HG03439 (cell line): ENCODE measurements around the gene PRDM11.

Experiments
- ATAC-seq: cut with Tn5 transposase; IDR thresholded peaks from one replicate; pipeline ENCODE4 v1.9.1; 2021; ENCODE audit warnings: mild to moderate bottlenecking, moderate library complexity; ENCODE audit not compliant: unreplicated experiment

Gene PRDM11

DNA sequence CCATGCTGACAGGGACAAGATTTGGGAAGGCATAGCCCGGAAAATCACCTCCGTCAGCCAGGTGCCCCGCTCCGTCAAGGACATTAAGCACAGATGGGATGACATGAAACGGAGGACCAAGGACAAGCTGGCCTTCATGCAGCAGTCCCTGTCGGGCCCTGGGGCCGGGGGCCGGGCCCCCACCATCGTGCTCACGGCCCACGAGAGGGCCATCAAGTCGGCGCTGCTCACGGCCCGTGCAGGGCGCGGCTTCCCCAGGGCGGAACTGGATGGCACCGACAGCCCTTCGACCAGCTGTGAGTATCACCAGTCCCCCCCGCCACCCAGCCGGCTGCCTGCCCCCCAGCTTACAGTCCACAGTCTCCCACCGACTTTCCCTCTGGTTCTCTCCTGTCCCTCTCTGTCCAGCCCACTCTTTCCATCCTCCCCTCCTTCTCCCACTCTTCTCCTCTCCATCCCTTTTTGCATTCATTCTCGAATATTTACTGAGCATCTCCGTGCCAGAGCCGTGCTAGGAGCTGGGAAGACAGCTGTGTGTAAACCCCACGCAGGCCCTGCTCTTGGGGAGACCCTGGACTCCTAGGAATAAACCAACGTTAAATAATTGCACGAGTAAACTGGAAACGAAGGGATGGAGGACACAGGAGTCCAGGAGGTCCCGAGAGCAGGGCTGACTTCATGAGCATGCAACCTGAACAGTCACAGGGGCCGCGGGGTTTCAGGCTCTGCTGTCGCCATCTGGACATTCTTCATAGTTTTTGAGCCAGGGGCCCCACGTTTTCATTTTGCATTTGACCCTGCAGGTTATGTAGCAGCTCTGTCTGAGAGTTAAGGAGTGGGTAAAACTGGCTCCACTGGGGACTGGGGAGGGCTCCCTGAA lies 62.8 kb downstream of the PRDM11 start:
- no peak for ATAC-seq

DNA sequence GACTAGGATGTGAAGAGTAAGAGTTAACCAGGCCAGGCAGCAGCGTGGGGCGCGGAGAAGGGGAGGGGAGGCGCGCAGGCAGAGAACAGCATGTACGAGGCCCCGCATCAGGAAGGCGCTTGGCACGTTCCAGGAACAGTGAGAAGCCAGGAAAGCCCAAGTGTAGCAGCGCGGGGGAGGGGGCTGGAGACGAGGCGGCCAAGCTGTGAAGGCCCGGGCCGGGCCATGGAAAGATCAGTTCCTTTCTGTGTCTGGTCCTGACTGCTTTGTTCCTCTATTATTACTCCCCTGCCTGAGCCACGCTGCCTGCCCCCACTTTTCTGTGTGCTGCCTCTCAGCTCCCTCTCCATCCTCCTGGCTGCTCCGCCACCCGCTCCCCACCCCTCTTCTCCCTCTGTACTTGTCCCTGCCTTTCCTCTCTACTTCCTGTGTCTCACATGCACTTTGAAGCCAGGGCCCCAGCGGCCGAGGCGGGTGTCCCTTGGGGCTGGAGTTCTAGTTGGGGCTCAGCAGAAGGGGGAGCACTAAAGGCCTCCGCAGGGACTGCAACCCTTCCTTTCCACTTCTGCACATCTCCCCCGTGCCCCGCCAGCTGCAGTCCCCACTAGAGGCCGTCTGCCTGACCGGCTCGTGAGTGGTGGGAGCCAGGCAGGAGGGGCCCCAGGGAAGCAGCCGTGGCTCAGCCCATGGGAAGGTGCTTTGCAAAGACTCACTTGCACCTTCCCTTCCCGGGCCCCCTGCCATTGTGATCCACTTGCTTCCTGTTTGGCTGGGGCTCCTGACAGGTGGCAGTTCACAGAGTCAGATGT lies 63.7 kb downstream of the PRDM11 start:
- no peak for ATAC-seq

GRCh38 chr11:45210846-45211245 lies 64.4 kb downstream of the PRDM11 start:
- ATAC-seq = no peak

DNA sequence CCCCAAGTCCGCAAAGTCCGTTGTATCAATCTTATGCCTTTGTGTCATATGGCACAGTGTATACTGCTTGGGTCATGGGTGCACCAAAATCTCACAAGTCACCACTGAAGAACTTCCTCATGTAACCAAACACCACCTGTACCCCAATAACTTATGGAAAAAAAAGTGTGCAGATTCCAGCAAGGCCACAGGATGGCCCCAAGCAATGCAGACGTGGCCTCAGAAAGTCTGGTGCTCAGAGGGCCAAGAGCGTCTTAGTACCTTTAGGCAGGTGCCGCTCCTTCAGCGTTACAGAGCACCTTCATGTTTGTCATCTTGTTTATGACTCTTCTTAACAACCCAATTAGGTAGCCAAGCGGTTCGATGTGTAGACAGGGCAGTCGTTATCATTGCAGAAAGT lies 65.3 kb downstream of the PRDM11 start:
- ATAC-seq = no peak

GRCh38 chr11:45212566-45213315 lies 66.3 kb downstream of the PRDM11 start:
- no peak for ATAC-seq

- ATAC-seq = no peak
Observed at GRCh38 chr11:45213316-45213665, 66.9 kb downstream of the PRDM11 start.

DNA sequence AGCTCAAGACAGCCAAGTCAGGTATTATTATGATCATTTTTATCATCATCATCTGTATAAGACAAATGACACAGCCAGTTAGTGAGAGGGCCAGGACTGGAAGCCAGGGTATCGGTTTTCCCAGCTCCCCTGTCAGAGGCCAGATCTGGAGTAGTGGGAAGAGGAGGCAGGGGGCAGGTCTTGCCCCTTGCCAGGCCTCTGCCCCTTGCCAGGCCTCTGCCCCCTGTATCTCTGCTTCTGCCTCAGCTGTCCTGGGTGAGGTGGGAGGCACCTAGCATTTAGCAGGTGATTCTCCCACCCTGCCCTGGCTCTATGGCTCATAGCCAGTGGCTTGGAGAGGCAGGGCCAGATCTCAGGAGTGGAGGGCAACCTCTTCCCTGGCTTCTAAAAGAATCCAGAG lies 67.3 kb downstream of the PRDM11 start:
- ATAC-seq = no peak

- ATAC-seq = no peak
Observed at GRCh38 chr11:45215098-45215865, 68.8 kb downstream of the PRDM11 start.

DNA sequence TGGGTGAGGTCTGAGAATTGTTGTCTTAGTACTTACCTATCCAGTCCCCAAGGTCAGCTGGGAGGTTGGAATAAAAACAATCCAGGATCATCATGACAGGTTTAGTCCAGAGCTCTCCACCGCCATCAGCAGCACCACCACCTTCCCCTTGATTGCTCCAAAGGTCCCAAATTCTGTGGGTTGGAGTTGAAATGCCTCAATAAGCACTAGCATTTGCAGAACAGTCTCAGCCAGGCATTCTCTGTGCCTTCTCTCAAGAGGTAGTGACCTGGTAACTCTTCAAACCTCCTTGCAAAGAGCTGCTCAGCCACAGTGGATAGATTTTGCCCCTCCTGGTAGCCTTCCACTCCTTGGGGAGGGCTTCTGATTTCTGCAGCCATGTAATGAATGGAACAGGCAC lies 69.6 kb downstream of the PRDM11 start:
- no peak for ATAC-seq

DNA sequence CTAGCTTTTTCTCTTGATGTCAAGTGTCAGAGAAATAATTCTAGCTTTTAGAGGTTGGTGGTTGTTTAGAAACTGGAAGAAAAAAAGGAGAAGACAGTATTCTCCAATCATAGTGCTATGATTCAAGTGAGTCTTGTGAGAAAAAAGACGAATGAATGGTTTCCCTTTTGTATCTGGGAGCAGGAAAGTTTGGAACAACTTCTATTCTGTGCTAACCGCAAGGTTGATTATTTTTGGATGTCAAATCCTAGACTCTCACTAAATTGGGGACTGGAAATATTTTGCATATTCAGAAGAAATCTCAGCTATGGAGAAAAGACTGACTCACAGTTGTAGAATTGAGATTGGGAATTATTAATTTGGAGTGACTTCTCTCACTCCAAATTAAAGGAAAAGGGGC lies 70.5 kb downstream of the PRDM11 start:
- no peak for ATAC-seq

DNA sequence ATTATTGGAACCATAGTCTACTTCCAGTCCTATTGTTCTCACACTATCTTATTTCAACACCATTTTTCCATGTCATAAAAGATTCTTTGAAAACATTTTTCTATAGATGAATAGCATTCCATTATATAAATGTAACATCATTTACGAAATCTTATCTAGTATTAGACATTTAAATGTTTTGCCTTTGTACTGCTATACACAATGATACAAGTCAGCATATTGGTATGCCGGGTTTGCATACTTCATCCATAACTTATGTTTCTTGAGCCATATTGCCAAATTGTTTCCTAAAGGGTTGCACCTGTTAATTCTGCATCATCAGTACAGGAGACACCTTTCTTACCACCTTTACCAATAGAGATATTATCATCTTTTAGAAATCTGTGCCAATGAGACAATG lies 71.6 kb downstream of the PRDM11 start:
- ATAC-seq = no peak

- ATAC-seq = no peak
Observed at GRCh38 chr11:45218705-45219104, 72.3 kb downstream of the PRDM11 start.

- no peak for ATAC-seq
Observed at GRCh38 chr11:45219411-45219810, 73.0 kb downstream of the PRDM11 start.

DNA sequence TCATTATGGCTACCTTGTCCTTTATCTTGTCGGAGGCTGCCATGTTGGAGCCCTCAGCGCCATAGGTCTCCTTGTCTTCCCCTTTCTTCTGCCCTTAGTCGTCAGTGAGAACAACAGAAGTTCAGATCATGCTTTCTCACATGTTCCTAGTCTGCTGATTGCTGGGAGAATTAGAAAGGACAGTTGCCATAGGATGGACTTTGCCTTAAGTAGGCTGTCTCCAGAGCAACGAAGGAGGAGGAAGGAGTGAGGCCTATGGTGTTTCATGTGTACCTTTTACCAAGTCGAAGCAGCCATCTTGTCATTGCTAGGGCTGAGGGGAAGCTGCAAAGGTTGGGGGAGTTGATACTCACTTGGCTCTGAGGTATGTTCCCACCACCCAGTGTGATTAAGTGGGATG lies 77.1 kb downstream of the PRDM11 start:
- ATAC-seq = no peak

GRCh38 chr11:45224766-45225165 lies 78.3 kb downstream of the PRDM11 start:
- no peak for ATAC-seq

GRCh38 chr11:45225277-45225676 lies 78.8 kb downstream of the PRDM11 start:
- no peak for ATAC-seq

DNA sequence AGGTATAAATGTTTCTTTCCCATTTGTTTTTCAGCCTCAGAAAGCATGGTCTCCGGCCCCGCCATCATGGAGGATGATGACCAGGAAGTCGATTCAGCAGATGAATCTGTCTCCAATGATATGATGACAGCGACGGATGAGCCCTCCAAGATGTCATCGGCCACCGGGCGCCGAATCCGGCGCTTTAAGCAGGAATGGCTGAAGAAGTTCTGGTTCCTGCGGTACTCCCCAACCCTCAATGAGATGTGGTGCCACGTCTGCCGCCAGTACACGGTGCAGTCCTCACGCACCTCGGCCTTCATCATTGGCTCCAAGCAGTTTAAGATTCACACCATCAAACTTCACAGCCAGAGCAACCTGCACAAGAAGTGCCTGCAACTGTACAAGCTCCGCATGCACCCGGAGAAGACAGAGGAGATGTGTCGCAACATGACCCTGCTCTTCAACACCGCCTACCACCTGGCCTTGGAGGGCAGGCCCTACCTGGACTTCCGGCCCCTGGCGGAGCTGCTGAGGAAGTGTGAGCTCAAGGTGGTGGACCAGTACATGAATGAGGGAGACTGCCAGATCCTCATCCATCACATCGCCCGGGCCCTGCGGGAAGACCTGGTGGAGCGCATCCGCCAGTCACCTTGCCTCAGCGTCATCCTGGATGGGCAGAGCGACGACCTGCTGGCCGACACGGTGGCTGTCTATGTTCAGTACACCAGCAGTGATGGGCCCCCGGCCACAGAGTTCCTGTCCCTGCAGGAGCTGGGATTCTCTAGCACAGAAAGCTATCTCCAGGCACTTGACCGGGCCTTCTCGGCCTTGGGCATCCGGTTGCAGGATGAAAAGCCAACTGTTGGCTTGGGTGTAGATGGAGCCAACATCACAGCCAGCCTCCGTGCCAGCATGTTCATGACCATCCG lies 79.8 kb downstream of the PRDM11 start:
- no peak for ATAC-seq

DNA sequence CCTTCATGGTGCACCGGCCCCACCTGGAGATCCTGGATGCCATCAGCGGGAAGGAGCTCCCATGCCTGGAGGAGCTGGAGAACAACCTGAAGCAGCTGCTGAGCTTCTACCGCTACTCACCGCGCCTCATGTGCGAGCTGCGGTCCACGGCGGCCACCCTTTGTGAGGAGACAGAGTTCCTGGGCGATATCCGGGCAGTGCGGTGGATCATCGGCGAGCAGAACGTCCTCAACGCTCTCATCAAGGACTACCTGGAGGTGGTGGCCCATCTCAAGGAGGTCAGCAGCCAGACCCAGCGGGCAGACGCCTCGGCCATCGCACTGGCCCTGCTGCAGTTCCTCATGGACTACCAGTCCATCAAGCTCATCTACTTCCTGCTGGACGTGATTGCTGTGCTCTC lies 80.5 kb downstream of the PRDM11 start:
- no peak for ATAC-seq

DNA sequence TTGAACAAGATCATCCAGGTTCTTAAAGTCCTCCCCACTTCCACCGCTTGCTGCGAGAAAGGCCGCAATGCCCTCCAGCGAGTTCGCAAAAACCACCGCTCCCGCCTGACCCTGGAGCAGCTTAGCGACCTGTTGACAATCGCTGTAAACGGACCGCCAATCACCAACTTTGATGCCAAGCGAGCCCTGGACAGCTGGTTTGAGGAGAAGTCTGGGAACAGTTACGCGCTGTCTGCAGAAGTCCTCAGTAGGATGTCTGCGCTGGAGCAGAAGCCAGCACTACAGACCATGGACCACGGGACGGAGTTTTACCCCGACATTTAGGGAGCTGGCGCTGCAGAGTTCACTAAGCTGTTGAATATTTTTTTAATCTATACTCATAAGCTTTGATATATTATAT lies 81.4 kb downstream of the PRDM11 start:
- ATAC-seq = no peak
